Stimulated activated CD4-positive, alpha-beta T cell treated with anti-CD3 and anti-CD28 coated beads, Interleukin-2, amount 100 ng/mL, for 24 hours (primary cell): ENCODE measurements around the gene MIP.
"Not testable (repeated sequence)": the region's sequence is repeated elsewhere in the genome, so short reads cannot be mapped to it uniquely, and the experiment has no call there.

Experiments used
- DNase-seq, 2 donors: peaks; one replicate each; pipeline ENCODE4 v3.0.0-alpha.2; 2020

MIP gene

GRCh38 chr12:56454557-56454956 is at the start of gene MIP:
TSS of gene MIP (minus strand) at chr12:56454657. CDS start at chr12:56454613, 44 bp downstream.
- DNase-seq = no peak

GRCh38 chr12:56499879-56500278 is 45.4 kb upstream of the MIP start:
- not testable (repeated sequence) for DNase-seq

- not testable (repeated sequence) for DNase-seq
These were observed 45.0 kb upstream of the MIP start for GRCh38 chr12:56499452-56499851.

- not testable (repeated sequence) for DNase-seq
These were observed 43.9 kb upstream of the MIP start for GRCh38 chr12:56498126-56498902.

- DNase-seq = peak; percentile 62 to 78
These were observed 42.2 kb upstream of the MIP start for GRCh38 chr12:56496704-56497103.

GRCh38 chr12:56494481-56494880 is 40.0 kb upstream of the MIP start:
- DNase-seq = not testable (repeated sequence)

GRCh38 chr12:56494106-56494415 is 39.6 kb upstream of the MIP start:
- not testable (repeated sequence) for DNase-seq

GRCh38 chr12:56493409-56494105 is 39.1 kb upstream of the MIP start:
- DNase-seq = not testable (repeated sequence)

- no peak for DNase-seq
These were observed 35.9 kb upstream of the MIP start for GRCh38 chr12:56490360-56490759.

- peak; percentile 68 to 72 for DNase-seq
These were observed 33.8 kb upstream of the MIP start, which contains the start of gene GLS2 for GRCh38 chr12:56488041-56488955. TSS of gene GLS2 (minus strand) at chr12:56488161. CDS start at chr12:56488118, 43 bp downstream.

- DNase-seq = peak; percentile 34 to 40
These were observed 33.1 kb upstream of the MIP start for GRCh38 chr12:56487448-56488040.

GRCh38 chr12:56486694-56487093 is 32.2 kb upstream of the MIP start:
- DNase-seq = no peak

GRCh38 chr12:56484566-56484965 is 30.1 kb upstream of the MIP start:
- no peak for DNase-seq

GRCh38 chr12:56479625-56480024 is 25.2 kb upstream of the MIP start:
- DNase-seq = no peak

GRCh38 chr12:56477521-56478225 is 23.2 kb upstream of the MIP start:
- no peak for DNase-seq

- DNase-seq = no peak
These were observed 22.5 kb upstream of the MIP start for GRCh38 chr12:56476972-56477432.

- DNase-seq = no peak
These were observed 21.7 kb upstream of the MIP start for GRCh38 chr12:56476143-56476542.

GRCh38 chr12:56474389-56474788 is 19.9 kb upstream of the MIP start:
- no peak for DNase-seq

GRCh38 chr12:56469007-56469930 is 14.8 kb upstream of the MIP start:
- peak; percentile 14 to 27 for DNase-seq

- peak; percentile 93 to 94 for DNase-seq
These were observed 14.0 kb upstream of the MIP start, which contains the start of gene SPRYD4 for GRCh38 chr12:56468216-56469006. TSS of gene SPRYD4 (plus strand) at chr12:56468578. CDS start at chr12:56468592, 14 bp downstream.
